Measurements from ENCODE around the gene ASCC3.
"Not testable (repeated sequence)": the region's sequence is repeated elsewhere in the genome, so short reads cannot be mapped to it uniquely, and the experiment has no call there.

The ASCC3 gene

DNA sequence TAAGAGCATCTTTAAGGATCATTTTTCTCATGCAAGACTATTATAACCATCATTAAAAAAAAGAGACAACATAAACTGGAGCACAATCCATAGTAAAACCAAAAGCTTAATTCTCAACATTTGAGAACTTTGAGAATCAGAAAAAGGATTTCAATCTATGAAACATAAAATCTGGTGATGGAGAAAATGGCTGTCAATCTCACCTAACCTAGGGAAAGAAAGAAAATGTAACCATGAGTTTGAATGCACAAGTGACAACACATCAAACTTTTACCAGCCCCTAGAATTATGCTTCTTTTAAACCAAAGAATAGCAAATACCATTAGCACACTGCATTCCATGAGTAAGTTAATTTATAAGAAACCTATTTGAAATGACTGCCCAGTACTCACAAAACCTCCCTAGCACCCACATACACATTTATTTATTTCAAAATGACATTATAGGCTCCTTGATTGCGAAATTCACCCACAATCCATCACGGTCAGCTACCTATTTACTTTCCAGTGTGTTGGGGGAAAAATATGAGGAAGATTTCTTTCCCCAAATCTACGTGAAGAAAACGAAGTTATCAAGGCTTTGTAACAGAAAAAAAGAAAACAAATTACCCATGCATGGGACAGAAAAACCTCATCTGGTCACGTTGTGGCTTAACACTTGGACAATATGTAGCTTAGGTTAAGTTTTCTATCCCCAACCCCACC is 828 bp downstream of the ASCC3 start:
- no peak for DNase-seq

DNA sequence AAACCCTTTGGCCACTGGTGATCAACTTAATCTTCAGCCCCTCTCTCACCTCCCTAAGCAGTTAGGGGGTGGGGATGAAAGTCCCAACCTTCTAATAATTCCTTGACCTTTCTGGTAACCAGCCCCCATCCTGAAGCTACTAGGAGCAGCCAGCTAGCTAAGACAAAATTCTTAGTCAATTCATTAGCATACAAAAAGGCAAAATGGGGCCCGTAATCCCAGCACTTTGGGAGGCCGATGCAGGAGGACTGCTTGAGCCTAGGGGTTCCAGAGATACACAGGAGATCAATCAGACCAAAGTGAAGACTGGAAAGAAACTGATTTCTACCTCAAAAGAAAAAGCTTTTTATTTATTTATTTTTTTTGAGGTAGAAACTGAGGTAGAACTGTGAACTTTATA is 1.8 kb downstream of the ASCC3 start:
- DNase-seq = no peak

DNA sequence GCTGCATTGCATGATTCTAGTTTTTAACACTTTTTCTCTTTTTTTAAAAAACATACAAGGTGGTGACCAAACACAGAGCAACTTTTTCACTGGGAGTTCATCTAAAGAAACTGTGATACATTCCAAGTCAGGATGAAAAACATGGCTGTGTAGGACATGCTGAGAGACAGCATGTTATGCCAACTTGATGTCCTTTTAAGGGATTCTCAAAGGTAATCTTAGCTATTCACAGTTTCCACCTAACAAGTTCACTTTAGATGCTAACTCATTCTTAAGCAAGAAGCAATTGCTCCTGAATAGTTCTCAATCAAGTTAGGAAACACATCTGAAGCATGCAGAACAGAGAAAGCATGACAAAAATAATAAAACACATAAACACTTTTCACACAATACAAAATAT is 3.3 kb downstream of the ASCC3 start:
- no peak for DNase-seq

DNA sequence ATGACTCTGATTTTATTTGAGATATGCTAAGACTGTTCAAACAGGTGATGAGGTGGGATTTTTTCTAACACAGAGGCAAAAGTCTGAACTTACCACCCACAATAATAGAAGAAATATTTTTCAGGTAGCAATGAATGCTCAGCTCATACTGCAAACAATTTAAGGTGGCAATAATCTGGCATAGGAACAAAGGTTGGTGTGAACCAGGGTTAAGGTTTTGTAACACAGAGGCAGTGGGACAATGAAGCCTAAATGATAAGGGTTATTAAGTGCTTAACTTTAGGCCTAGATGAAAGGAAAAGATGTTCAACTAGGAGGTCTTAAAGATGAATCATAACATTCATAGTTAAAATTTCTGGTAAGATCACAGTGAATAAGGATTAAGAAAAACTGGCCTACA is 4.9 kb downstream of the ASCC3 start:
- DNase-seq = no peak

DNA sequence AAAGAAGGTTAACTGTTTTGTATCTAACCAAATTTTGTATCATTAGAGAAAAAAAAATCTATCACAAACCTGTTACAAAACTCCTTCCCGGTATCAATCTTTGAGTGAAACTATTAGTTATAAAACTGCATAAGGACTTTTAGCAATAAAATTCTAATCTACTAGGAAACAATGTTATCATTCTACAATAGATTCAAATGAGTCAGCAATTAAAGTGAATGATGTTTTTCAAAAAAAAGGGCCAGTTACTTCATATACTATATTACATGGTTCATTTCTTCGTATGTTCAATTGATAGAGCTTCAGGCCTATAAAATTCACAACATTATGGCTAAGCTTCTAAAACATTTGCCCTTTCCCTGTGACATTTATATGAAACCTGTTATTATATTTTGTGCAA is 15.6 kb downstream of the ASCC3 start:
- DNase-seq = no peak

DNA sequence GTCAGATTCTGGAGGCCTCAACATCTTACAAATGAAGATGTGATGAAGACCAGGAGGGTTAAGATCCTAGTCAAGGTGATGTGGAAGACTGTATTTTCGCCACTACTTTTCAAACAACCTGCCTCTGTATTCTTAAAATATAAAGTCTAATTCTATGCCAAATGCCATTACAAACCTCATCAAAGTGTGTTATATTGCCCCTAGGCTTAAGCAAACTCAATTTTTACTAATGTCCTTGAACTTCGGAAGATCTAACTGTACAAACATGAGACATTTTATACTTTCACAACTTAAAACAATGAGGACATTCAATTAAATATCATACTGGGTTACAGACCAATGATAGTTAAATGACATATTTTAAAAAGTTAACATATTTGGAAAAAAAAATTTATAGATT is 19.1 kb downstream of the ASCC3 start:
- no peak for DNase-seq

DNA sequence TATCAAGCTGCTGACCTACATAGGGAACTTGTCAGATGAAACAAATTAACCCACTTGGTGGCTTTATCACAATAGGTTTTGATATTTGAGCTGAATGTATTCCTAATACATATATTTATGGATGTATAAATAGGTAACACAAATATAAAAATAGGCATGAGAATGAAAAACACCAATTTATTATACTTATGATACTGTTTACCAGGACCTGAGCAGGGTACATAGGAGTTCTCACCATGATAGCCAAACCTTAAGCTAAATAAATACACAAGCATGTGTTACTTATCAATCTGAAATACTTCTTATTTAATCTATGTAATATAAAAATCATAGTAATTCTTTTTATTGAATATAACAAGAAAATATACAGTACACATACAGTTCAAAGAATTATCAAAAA is 25.0 kb downstream of the ASCC3 start:
- DNase-seq = no peak

DNA sequence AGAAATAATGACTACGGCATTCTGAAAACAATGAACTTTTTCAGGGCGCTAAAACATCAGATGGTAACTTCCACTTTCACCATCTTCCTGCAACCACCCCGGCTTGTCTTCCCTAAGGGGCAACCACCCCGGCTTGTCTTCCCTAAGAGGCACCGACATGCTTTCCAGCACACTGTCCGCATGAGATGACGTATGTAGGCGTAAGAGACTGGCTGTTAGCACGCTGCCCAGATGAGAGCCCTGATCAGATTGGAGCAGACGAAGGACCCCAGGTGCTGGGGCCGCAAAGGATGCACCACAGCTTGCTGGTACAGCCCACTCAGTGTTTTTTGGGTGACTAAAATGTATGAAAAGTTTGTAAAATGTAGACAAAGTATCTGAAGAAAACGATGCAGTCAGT is 29.3 kb downstream of the ASCC3 start:
- no peak for DNase-seq

DNA sequence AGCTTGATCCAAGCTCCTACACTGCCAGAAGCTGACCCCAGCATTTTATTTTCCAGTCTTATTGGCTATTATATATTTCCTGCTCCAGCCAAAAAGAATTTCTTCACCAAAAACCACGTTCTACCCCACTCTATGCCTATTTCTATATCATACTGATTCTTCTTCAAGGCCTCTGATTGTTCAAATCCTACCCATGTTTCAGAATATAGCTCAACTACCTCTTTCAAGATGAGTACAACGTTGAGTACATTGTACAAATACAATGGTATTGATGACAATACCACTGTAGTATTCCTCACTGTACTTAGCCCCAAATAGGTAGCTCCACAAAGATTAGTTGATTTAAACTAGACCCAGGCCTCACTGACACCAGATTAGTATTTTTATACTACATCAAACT is 31.0 kb downstream of the ASCC3 start:
- no peak for DNase-seq

DNA sequence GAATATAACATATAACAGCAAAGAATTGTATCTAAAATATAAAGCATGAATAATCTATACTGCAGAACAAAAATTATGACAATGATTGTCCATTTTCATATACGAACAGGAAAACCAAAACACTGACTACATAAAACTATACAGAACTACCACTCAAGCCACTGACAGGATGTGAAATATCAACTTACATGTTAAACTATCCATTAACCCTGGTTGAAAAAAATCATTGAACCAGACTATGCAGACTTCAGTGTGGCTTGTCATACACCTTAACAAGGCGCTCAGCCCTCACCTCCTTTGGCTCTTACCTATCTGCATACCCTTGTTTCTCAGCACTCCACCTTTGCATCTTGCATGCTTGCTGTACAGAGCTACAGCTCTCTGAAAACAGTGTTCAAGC is 34.9 kb downstream of the ASCC3 start:
- no peak for DNase-seq

DNA sequence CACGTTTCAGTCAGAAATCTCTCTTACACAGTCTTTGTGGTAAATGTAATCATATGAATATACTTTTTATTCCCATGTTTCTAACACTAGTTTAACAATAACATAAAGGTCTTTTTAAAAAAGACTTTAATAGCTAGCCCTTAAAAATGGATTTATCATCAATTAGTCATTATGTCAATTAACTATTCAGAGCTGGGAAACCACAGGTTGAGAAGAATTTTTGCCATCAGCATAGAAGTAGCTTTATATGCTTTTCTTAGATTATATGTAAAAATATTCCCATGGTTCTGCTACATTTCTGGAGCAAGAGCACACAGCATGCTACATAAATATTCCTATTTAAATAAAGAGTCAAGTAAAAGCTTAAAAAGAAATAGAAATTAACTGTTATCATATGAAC is 35.5 kb downstream of the ASCC3 start:
- DNase-seq = no peak

DNA sequence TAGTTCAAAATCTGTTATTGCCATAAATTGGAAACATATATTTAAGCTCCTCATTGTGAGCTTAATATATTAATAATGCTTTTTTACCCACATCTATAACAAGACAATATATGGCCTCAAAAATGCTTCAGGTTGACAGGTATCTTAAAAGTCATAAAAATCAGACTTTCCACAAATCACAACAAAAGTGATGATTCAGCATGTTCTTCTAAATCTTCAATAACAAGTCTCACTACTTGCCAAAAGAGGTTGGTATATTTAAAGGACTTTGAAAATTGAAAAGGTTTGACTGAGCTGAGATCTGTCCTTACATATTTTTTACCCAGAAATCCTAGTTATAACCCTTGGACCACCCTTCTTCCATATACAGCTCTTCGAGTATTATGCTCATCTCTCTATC is 41.7 kb downstream of the ASCC3 start:
- DNase-seq = no peak

DNA sequence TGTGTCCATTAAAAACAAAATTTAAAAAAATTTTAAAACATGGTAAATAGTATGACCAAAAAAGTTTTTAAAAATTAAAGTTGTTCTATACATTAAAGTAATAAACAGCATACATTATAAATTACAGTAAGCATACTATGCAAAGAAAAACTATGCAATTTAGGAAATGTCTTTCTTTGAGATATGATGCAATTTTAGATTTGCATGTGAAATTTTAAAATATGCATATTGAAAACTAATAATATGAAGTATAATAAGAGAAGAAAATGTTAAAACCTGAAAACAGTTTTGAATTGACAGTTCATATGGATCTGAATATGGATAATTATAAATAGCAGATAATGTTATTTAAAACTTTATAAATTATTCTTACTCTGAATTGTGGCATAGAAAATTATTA is 43.1 kb downstream of the ASCC3 start:
- DNase-seq = no peak

DNA sequence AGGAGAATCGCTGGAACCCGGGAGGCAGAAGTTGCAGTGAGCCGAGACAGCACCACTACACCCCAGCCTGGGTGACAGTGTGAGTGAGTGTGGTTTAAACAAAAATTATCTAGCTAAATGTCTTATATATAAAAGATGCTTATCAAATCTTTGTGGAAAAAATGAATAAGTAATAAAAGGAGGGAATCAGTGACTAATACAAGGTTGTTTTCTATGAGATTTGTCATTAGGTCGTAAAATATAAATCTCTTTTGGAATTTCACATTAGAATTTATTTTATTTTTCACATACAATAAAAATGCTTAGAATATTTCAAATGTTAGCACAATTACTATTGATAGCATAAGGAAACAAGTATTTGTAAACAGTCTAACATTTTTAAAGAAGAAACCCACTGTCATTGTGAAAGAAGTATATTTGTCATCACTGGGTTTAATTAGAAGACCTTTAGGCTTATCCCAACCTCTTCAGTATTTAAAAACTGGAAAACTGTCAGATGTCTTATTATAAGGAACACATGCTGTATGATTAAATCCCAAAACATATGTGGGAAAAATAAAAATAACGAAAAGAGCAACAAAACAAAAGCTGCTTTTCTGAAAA is 47.1 kb downstream of the ASCC3 start:
- DNase-seq = no peak

DNA sequence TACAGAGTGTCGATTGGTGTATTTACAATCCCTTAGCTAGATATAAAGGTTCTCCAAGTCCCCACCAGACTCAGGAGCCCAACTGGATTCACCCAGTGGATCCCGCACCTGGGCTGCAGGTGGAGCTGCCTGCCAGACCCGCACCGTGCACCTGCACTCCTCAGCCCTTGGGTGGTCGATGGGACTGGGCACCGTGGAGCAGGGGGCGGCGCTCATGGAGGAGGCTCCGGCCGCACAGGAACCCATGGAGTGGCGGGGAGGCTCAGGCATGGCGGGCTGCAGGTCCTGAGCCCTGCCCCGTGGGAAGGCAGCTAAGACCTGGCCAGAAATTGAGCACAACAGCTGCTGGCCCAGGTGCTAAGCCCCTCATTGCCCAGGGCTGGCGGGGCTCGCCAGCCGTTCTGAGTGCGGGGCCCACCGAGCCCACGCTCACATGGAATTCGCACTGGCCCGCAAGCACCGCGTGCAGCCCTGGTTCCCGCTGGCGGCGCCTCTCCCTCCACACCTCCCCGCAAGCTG is 52.0 kb downstream of the ASCC3 start:
- not testable (repeated sequence) for DNase-seq

DNA sequence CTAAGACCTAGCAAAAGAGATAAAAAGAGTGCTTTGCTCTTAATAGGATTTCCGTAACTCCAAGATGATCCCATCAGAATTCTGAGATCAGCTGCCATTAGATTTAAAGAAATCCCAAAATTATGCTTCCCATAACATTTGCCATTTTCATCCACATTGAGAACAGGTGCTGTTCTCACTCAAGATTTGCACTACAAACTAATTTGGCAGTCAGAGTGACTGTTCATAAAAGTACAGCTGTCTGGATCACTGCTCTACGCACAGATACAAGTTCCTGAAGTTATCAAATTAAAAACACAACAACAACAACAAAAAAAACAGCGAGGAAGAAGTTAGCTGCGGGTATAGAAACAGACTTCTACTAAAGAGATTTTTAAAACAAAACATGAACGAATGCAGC is 58.1 kb downstream of the ASCC3 start:
- DNase-seq = no peak

DNA sequence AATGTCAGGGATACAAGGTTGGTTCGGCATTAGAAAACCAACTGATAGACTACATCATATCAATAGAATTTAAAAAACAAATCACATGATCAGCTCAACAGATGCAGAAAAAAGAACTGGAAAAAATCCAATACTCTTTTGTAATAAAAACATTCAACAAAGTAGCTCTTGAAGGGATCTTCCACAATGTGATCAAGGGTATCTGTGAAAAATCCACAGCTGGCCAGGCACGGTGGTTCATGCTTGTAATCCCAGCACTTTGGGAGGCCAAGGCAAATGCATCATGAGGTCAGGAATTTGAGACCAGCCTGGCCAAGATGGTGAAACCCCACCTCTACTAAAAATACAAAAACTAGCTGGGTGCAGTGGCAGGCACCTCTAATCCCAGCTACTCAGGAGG is 63.1 kb downstream of the ASCC3 start:
- DNase-seq = no peak

DNA sequence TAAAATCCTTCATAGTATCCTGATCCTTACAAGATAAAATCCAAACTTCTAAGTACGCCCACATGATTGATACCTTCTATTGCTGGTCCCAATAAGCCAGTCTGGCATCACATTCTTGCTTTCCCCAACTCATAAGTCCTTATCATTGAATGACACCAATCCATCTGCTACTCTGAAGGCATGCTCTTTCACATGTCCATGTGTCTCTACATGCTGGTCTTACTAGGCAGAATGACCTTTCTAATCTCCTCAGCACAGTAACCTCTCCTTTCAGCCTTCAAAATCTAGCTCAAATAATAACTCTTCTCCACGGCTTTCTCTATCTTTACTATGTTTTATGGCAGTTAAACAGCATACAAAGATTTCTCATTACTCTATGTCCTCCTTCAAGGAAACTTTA is 71.1 kb downstream of the ASCC3 start:
- DNase-seq = no peak

DNA sequence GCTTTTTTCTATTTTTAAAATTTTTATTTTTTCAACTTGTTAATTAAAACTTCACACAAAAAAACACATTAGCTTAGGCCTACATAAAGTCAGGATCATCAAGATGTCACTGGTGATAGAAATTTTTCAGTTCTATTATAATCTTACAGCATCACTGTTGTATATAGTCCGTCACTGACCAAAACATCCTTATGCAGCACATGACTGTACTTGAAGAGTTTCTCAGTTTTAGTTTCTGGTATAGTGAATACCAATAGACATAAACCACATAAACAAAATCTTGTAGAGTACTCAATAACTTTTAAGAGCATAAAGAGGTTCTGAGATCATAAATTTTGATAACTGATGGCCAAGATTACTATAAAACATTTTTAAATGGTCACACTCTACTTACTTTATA is 71.8 kb downstream of the ASCC3 start:
- no peak for DNase-seq

DNA sequence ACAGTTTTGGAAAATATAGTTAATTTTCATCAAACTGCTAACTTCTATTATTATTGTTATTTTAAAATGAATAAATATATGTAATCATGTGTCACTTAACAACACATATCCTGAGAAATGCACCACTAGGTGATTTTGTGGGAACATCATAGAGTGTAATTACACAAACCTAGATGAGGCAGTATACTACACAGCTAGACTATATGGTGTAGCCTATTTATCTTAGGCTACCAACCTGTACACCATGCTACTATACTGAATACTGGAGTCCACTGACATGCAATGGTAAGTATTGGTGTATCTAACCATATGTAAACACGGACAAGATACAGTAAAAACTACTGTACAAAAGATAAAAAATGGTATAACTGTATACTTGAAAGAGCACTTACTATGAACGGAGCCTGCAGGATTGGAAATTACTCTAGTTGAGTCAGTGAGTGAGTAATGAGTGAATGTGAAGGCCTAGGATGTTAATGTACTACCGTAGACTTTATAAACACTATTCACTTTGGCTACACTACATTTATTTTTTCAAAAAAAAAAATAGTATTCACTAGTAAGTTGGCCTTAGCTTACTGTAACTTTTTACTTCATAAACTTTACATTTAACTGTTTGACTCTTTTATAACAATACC is 72.4 kb downstream of the ASCC3 start:
- no peak for DNase-seq

DNA sequence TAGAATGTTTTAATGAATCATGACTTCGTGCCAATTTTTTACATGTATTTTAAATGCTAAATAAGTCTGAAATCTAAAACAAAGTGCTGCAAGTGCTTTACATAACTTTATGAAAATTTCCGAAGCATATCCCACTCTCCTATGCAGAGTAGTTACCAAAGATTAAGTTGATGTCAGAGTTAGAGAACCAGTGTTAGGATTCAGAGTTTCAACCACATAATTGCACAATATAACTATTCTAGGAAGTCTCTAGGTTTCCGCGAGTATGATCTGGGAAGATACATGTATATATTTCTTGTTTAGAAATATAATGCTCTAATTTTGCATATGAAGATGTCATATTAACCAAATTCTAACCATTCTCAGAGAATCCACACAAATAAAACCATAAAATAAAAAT is 74.8 kb downstream of the ASCC3 start:
- no peak for DNase-seq

DNA sequence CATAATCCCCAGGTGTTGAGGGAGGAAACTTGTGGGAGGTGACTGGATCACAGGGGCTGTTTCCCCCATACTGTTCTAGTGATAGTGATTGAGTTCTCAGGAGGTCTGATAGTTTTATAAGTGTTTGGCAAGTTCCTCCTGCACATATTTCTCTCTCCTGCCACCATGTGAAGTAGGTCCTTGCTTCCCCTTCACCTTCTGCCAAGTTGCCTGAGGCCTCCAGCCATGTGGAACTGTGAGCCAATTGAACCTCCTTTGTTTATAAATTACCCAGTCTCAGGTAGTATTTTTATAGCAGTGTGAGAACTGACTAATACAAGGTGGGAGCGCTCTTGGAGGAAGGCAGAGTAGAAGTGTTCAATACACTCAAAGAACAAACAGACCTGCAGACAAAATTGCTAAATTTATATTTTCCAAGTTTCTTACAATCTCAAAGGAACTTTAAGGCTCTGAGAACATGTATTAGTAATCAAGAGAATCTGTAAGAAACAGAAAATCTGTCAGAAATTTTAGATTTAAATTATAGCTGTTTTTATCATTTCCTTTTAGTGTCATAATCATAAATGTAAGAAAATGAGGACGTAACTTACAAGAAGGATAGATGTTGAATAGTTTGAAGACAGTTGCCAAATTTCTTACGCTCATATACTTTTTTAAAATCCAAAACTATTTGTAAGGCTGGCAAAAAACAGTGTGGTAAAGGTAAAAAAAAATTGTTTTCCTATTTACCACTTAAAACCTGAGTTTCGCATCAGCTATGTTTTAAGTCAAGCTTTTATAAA is 77.7 kb downstream of the ASCC3 start:
- no peak for DNase-seq

DNA sequence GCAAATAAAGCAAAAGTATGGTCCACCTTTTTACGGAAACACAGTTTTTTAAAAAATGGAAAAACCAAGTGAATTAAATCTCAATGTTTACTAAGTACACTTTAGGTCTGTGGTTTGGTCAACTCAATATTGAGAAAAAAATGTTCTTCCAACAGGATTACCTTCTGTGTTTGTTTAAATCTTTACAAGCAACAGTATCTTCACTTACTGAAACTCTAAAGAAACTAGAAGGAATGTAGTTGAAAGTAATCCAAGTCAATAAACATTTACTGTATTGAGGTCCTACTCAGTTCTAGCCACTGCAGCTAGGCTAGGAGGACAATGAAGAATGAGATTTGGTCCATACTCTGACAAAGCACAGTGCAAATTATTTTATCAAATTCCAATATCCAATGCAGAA is 80.1 kb downstream of the ASCC3 start:
- no peak for DNase-seq
